ENCODE data around the gene PRKCE. TPM values are rescaled to one million over a fixed set of nuclear protein-coding genes. Genes with fewer than 3 reads are reported as not detected.

PRKCE gene
- total and polyA plus RNA-seq, 11 donors: 4.1 to 22.3 (median 16.2) TPM

GRCh38 chr2:45928946-45929345, 277.5 kb downstream of the PRKCE start:
- no peaks in the 10 kb centered on the region for H3K9me3 ChIP-seq
- H3K27me3 ChIP-seq: no peaks in the 10 kb centered on the region
- intact Hi-C loops (cut with DNase I): loop anchor here in 5 of 10 donors (2.0 to 10.0 kb wide), 4 partner anchors 42 to 107 kb away; no protein-coding TSS in a partner anchor
- peak overlapping the region in 3 of 12 donors; percentile 12 to 29 (median 24) for H3K4me3 ChIP-seq
- H3K4me1 ChIP-seq: peaks cover 0 to 59% (median 26%) of the 10 kb centered on the region in 12 donors
- no peaks in the 10 kb centered on the region for H3K36me3 ChIP-seq
- H3K27ac ChIP-seq: peak overlapping the region; percentile 17 to 90 (median 75)
- WGBS, 4 donors: 44 to 72% (median 61%) methylated on average over 10 of the region's 10 CpGs
- ATAC-seq (peak; percentile 88 to 95 (median 92)), DNase-seq (peak in 4 of 5 donors; percentile 73 to 87 (median 76))
- TF ChIP-seq POLR2A (IDR thresholded peaks at IDR 0.05): no peak
- TF ChIP-seq CTCF (IDR thresholded peaks at IDR 0.05): no peak

- H3K27ac ChIP-seq: peak overlapping the region in 11 of 12 donors; percentile 2 to 90 (median 73)
- ATAC-seq: peak in 3 of 4 donors; percentile 5 to 32 (median 30)
Observed at GRCh38 chr2:45929674-45930395, 278.4 kb downstream of the PRKCE start.

GRCh38 chr2:45930396-45930792, 278.9 kb downstream of the PRKCE start:
- intact Hi-C loops (cut with DNase I): loop anchor here in 5 of 10 donors (5.0 to 10.0 kb wide), 4 partner anchors 46 to 158 kb away; no protein-coding TSS in a partner anchor
- ATAC-seq (peak in 1 of 4 donors; percentile 12), DNase-seq (no peak)
- no peak overlapping the region for H3K4me3 ChIP-seq
- H3K4me1 ChIP-seq: peaks cover 0 to 51% (median 18%) of the 10 kb centered on the region in 12 donors
- 67 to 100% (median 86%) methylated on average over 1 of the region's 1 CpG for WGBS, 4 donors
- H3K36me3 ChIP-seq: no peaks in the 10 kb centered on the region
- H3K27me3 ChIP-seq: no peaks in the 10 kb centered on the region
- peak overlapping the region in 10 of 12 donors; percentile 2 to 90 (median 72) for H3K27ac ChIP-seq
- TF ChIP-seq CTCF (IDR thresholded peaks at IDR 0.05): no peak
- TF ChIP-seq POLR2A (IDR thresholded peaks at IDR 0.05): no peak
- no peaks in the 10 kb centered on the region for H3K9me3 ChIP-seq

More at GRCh38 chr2:45929674-45930395, 278.4 kb downstream of the PRKCE start:
- Histone ChIP-seq H3K4me3 (no peak overlapping the region), H3K9me3 (no peaks in the 10 kb centered on the region), H3K4me1 (peaks cover 0 to 52% (median 22%) of the 10 kb centered on the region in 12 donors), H3K36me3 (no peaks in the 10 kb centered on the region), H3K27me3 (no peaks in the 10 kb centered on the region)
- WGBS, 4 donors: 77 to 82% (median 79%) methylated on average over 6 of the region's 6 CpGs
- TF ChIP-seq CTCF (IDR thresholded peaks at IDR 0.05) (no peak), POLR2A (IDR thresholded peaks at IDR 0.05) (no peak)
- intact Hi-C loops (cut with DNase I): loop anchor here in 8 of 10 donors (2.0 to 10.0 kb wide), 8 partner anchors 43 to 158 kb away; no protein-coding TSS in a partner anchor
- DNase-seq: no peak

GRCh38 chr2:45932278-45932975, 281.0 kb downstream of the PRKCE start:
- Histone ChIP-seq H3K36me3 (no peaks in the 10 kb centered on the region), H3K27me3 (no peaks in the 10 kb centered on the region), H3K4me3 (no peak overlapping the region), H3K9me3 (no peaks in the 10 kb centered on the region), H3K27ac (no peak overlapping the region), H3K4me1 (peaks cover 2 to 43% (median 19%) of the 10 kb centered on the region in 12 donors)
- WGBS, 4 donors: 91 to 95% (median 94%) methylated on average over 8 of the region's 8 CpGs
- no peak for TF ChIP-seq POLR2A (IDR thresholded peaks at IDR 0.05)
- TF ChIP-seq CTCF (IDR thresholded peaks at IDR 0.05): no peak
- ATAC-seq: no peak
- intact Hi-C loops (cut with DNase I): loop anchor here in 5 of 10 donors (5.0 to 10.0 kb wide), 4 partner anchors 48 to 160 kb away; no protein-coding TSS in a partner anchor
- no peak for DNase-seq
